SK-N-SH (cell line): ENCODE data around the gene MRPL1.

ENCODE experiments used
- CTCF ChIP-seq: fragments of 200-600 bp; sonication (generic); IDR thresholded peaks from 2 replicates; pipeline ENCODE4 v1.6.1; 2017; ENCODE audit warnings: antibody characterized with exemption, mild to moderate bottlenecking, moderate library complexity
- EP300 ChIP-seq, 2 experiments: IDR thresholded peaks; 2 replicates each; pipeline versions ENCODE4 v1.4.0 to v1.6.1; 2012; ENCODE audit warnings: borderline replicate concordance in 1 of 2, low read depth in 1 of 2, low read length in 1 of 2
- NFIC ChIP-seq: IDR thresholded peaks from 2 replicates; pipeline ENCODE4 v1.4.0; 2012; ENCODE audit warnings: borderline replicate concordance
- POLR2AphosphoS5 ChIP-seq: IDR thresholded peaks from 2 replicates; pipeline ENCODE4 v1.6.1; 2012; ENCODE audit warnings: low read depth, low read length
- RAD21 ChIP-seq: IDR thresholded peaks from 2 replicates; pipeline ENCODE4 v1.6.1; 2012; ENCODE audit warnings: mild to moderate bottlenecking, low read length
- USF2 ChIP-seq: fragments of 150-350 bp; IDR thresholded peaks from 2 replicates; pipeline ENCODE4 v1.6.1; 2017; ENCODE audit warnings: antibody characterized with exemption, low read length, low read depth, borderline replicate concordance
- YY1 ChIP-seq: IDR thresholded peaks from 2 replicates; pipeline ENCODE4 v1.4.0; 2012; ENCODE audit warnings: low read depth, mild to moderate bottlenecking

- TF ChIP-seq NFIC = no peak
- TF ChIP-seq USF2 = no peak
- TF ChIP-seq POLR2AphosphoS5 = no peak
- TF ChIP-seq YY1 = no peak
- no peak for TF ChIP-seq CTCF
- no peak for TF ChIP-seq EP300 (IDR thresholded peaks at IDR 0.05; ENCODE audit: borderline replicate concordance in 1 of 2, low read depth in 1 of 2, low read length in 1 of 2)
- no peak for TF ChIP-seq RAD21
Observed at GRCh38 chr4:77989968-77990367, 127.3 kb downstream of the MRPL1 start.
